ENCODE results near the gene ODAD4.

Gene ODAD4

GRCh38 chr17:41970901-41971331, 40.5 kb downstream of the ODAD4 start:
- no peak for DNase-seq (ENCODE audit: low read depth in 1 of 2, low spot score in 1 of 2)

GRCh38 chr17:41971721-41972523, 41.5 kb downstream of the ODAD4 start:
- DNase-seq (ENCODE audit: low read depth in 1 of 2, low spot score in 1 of 2): no peak

- no peak for DNase-seq (ENCODE audit: low read depth in 1 of 2, low spot score in 1 of 2)
Observed at GRCh38 chr17:41972571-41973407, 42.4 kb downstream of the ODAD4 start.

- no peak for DNase-seq (ENCODE audit: low read depth in 1 of 2, low spot score in 1 of 2)
Observed at GRCh38 chr17:41973408-41973811, 43.0 kb downstream of the ODAD4 start.

- no peak for DNase-seq (ENCODE audit: low read depth in 1 of 2, low spot score in 1 of 2)
Observed at GRCh38 chr17:41974031-41974430, 43.6 kb downstream of the ODAD4 start.

GRCh38 chr17:41974658-41975057, 44.2 kb downstream of the ODAD4 start:
- no peak for DNase-seq (ENCODE audit: low read depth in 1 of 2, low spot score in 1 of 2)

- no peak for DNase-seq (ENCODE audit: low read depth in 1 of 2, low spot score in 1 of 2)
Observed at GRCh38 chr17:41975099-41976083, 45.0 kb downstream of the ODAD4 start.

- no peak for DNase-seq (ENCODE audit: low read depth in 1 of 2, low spot score in 1 of 2)
Observed at GRCh38 chr17:41976142-41976768, 45.8 kb downstream of the ODAD4 start.

GRCh38 chr17:41977991-41978390, 47.6 kb downstream of the ODAD4 start:
- DNase-seq (ENCODE audit: low read depth in 1 of 2, low spot score in 1 of 2): no peak

- no peak for DNase-seq (ENCODE audit: low read depth in 1 of 2, low spot score in 1 of 2)
Observed at GRCh38 chr17:41982026-41982760, 51.8 kb downstream of the ODAD4 start.

GRCh38 chr17:41984454-41984853, 54.0 kb downstream of the ODAD4 start:
- DNase-seq (ENCODE audit: low read depth in 1 of 2, low spot score in 1 of 2): no peak

- no peak for DNase-seq (ENCODE audit: low read depth in 1 of 2, low spot score in 1 of 2)
Observed at GRCh38 chr17:41985919-41986318, 55.5 kb downstream of the ODAD4 start.

GRCh38 chr17:41986634-41987033, 56.2 kb downstream of the ODAD4 start:
- DNase-seq (ENCODE audit: low read depth in 1 of 2, low spot score in 1 of 2): no peak

GRCh38 chr17:41987642-41988041, 57.2 kb downstream of the ODAD4 start:
- no peak for DNase-seq (ENCODE audit: low read depth in 1 of 2, low spot score in 1 of 2)

- no peak for DNase-seq (ENCODE audit: low read depth in 1 of 2, low spot score in 1 of 2)
Observed at GRCh38 chr17:41988418-41988817, 58.0 kb downstream of the ODAD4 start.

- DNase-seq (ENCODE audit: low read depth in 1 of 2, low spot score in 1 of 2): no peak
Observed at GRCh38 chr17:41989702-41990419, 59.4 kb downstream of the ODAD4 start.

GRCh38 chr17:41992576-41992975, 62.2 kb downstream of the ODAD4 start:
- DNase-seq (ENCODE audit: low read depth in 1 of 2, low spot score in 1 of 2): no peak

- no peak for DNase-seq (ENCODE audit: low read depth in 1 of 2, low spot score in 1 of 2)
Observed at GRCh38 chr17:41996855-41997164, 66.4 kb downstream of the ODAD4 start.

- no peak for DNase-seq (ENCODE audit: low read depth in 1 of 2, low spot score in 1 of 2)
Observed at GRCh38 chr17:41998497-41998896, 68.1 kb downstream of the ODAD4 start.
